Hepatocyte (in vitro differentiated cells): ENCODE data around the gene NFYC. TPM values are rescaled to one million over a fixed set of nuclear protein-coding genes. Genes with fewer than 3 reads are reported as not detected.

Experiments
- DNase-seq: peaks from one replicate; pipeline ENCODE4 v3.0.0-alpha.2; 2016; ENCODE audit warnings: low spot score
- H2AFZ ChIP-seq: fragments of 200-600 bp; sonication (generic); 2 replicates; pipeline ENCODE4 v1.6.0; 2016; ENCODE audit warnings: antibody characterized with exemption, mild to moderate bottlenecking
- H3K27ac ChIP-seq: fragments of 200-600 bp; sonication (generic); 2 replicates; pipeline ENCODE4 v1.5.1; 2016; ENCODE audit warnings: mild to moderate bottlenecking
- H3K27me3 ChIP-seq: fragments of 200-600 bp; sonication (generic); 2 replicates; pipeline ENCODE4 v1.6.1; 2016
- H3K36me3 ChIP-seq: fragments of 200-600 bp; sonication (generic); replicated peaks from 2 replicates; pipeline ENCODE4 v1.5.1; 2016; ENCODE audit warnings: low read depth; ENCODE audit not compliant: insufficient read depth
- H3K4me1 ChIP-seq: fragments of 200-600 bp; sonication (generic); 2 replicates; pipeline ENCODE4 v1.5.1; 2016; ENCODE audit warnings: mild to moderate bottlenecking, moderate library complexity; ENCODE audit not compliant: insufficient read depth
- H3K4me2 ChIP-seq: fragments of 200-600 bp; sonication (generic); 2 replicates; pipeline ENCODE4 v1.6.0; 2016
- H3K4me3 ChIP-seq: fragments of 200-600 bp; sonication (generic); 2 replicates; pipeline ENCODE4 v1.5.1; 2016; ENCODE audit warnings: mild to moderate bottlenecking
- H3K79me2 ChIP-seq: fragments of 200-600 bp; sonication (generic); 2 replicates; pipeline ENCODE4 v1.6.0; 2017; ENCODE audit warnings: mild to moderate bottlenecking
- H3K9me2 ChIP-seq: fragments of 200-600 bp; sonication (generic); replicated peaks from 2 replicates; pipeline ENCODE4 v1.6.0; 2017; ENCODE audit warnings: mild to moderate bottlenecking; ENCODE audit not compliant: insufficient read depth
- H3K9me3 ChIP-seq: fragments of 200-600 bp; sonication (generic); 2 replicates; pipeline ENCODE4 v1.5.1; 2016; ENCODE audit warnings: low read depth, mild to moderate bottlenecking
- H4K20me1 ChIP-seq: fragments of 200-600 bp; sonication (generic); 2 replicates; pipeline ENCODE4 v1.6.0; 2016; ENCODE audit warnings: mild to moderate bottlenecking; ENCODE audit not compliant: insufficient read depth, poor library complexity, severe bottlenecking
- CTCF ChIP-seq: fragments of 200-600 bp; sonication (generic); IDR thresholded peaks from 2 replicates; pipeline ENCODE4 v1.5.1; 2016; ENCODE audit warnings: antibody characterized with exemption, mild to moderate bottlenecking; ENCODE audit not compliant: poor library complexity
- EZH2 ChIP-seq: fragments of 200-600 bp; sonication (generic); IDR thresholded peaks from 2 replicates; pipeline ENCODE4 v1.6.1; 2016; ENCODE audit warnings: antibody characterized with exemption, mild to moderate bottlenecking, borderline replicate concordance
- EZH2phosphoT487 ChIP-seq: fragments of 200-600 bp; sonication (generic); IDR thresholded peaks from one replicate; pipeline ENCODE4 v1.6.1; 2018; ENCODE audit warnings: antibody characterized with exemption, mild to moderate bottlenecking, low read depth, moderate library complexity; ENCODE audit not compliant: unreplicated experiment, severe bottlenecking
- WGBS: methylation state at CpG from one replicate; pipeline ENCODE4 v1.1.6; 2016; ENCODE audit warnings: low lambda C conversion rate; ENCODE audit errors: missing lambda C conversion rate; 5-methylcytosine and 5-hydroxymethylcytosine counted together
- polyA plus RNA-seq: library from polyadenylated mRNA; unstranded; fragments of >200 nt; fragmentation: Nextera tagmentation; extraction: Ambion mirVana; gene quantifications from 2 replicates; pipeline ENCODE4 v1.2.1, GENCODE V29; 2016
- total RNA-seq: library from RNA; depleted of rRNA; stranded (reverse); fragments of >200 nt; gene quantifications from 2 replicates; pipeline ENCODE4 v1.2.3, GENCODE V29; 2014

NFYC gene
- total and polyA plus RNA-seq, 2 experiments from 2014 or later: 44.1 to 52.5 TPM

DNA sequence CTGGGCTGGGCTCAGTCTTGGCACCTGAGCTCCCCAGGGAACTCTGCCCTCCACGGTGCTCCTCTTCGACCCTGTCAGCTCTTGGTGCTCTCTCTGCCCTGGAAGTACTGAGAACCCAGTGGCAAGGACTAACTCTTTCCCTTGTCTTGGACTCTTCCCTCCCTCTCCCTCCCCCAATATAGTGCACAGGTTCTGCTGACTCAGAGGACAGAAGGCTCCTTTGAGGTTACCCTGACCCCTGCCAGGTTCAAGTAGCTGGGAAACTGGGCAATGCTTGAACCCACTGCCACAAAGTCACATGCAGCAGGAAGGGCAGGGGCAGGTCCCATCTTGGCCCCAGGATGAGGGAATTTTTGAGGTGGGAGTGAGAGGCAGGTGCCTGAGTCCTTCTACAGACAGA, 112.4 kb downstream of the NFYC start:
- WGBS: 78% methylated on average over 2 of the region's 2 CpGs
- Histone ChIP-seq H3K4me1 (peaks cover 12% of the 10 kb centered on the region), H2AFZ (no peak overlapping the region), H4K20me1 (no peaks in the 10 kb centered on the region), H3K79me2 (no peaks in the 10 kb centered on the region), H3K36me3 (no peaks in the 10 kb centered on the region), H3K27ac (no peak overlapping the region), H3K4me3 (no peak overlapping the region), H3K9me3 (no peaks in the 10 kb centered on the region), H3K27me3 (no peaks in the 10 kb centered on the region), H3K4me2 (no peak overlapping the region), H3K9me2 (no peaks in the 10 kb centered on the region)
- TF ChIP-seq CTCF: no peak
- TF ChIP-seq EZH2phosphoT487: no peak
- TF ChIP-seq EZH2: no peak
- DNase-seq: no peak

DNA sequence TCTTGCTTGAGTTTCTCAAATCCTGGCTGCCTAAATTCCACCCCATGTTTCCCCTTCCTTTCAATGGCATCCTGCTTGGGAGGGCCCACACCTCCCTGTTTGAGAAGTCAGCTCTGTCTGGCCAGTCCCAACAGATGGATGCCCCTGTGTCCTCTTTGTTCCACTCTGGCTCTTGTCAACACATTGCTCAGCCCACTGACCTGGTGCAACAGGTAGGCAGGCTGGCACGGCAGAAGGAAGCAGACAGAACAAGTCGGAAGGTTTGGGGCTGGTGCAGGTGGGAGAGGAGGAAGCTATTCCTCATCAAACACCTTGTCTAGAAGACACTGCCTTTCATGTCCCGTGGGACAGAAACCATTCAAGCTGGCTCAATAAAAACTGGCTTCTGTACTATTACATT, 114.7 kb downstream of the NFYC start:
- no peaks in the 10 kb centered on the region for H3K36me3 ChIP-seq
- DNase-seq: no peak
- WGBS: 82% methylated on average over 3 of the region's 3 CpGs
- no peaks in the 10 kb centered on the region for H3K79me2 ChIP-seq
- TF ChIP-seq CTCF: no peak
- TF ChIP-seq EZH2: no peak
- no peak for TF ChIP-seq EZH2phosphoT487
- H4K20me1 ChIP-seq: no peaks in the 10 kb centered on the region
- no peaks in the 10 kb centered on the region for H3K9me3 ChIP-seq
- no peaks in the 10 kb centered on the region for H3K27me3 ChIP-seq
- peaks cover 5% of the 10 kb centered on the region for H3K4me1 ChIP-seq
- H3K9me2 ChIP-seq: no peaks in the 10 kb centered on the region
- H3K4me2 ChIP-seq: no peak overlapping the region
- H2AFZ ChIP-seq: no peak overlapping the region
- H3K27ac ChIP-seq: no peak overlapping the region
- H3K4me3 ChIP-seq: no peak overlapping the region

- no peak for DNase-seq
- H3K9me3 ChIP-seq: no peaks in the 10 kb centered on the region
Measured at GRCh38 chr1:40806731-40807695, 115.5 kb downstream of the NFYC start.

More at GRCh38 chr1:40806731-40807695, 115.5 kb downstream of the NFYC start:
- H3K79me2 ChIP-seq: no peaks in the 10 kb centered on the region
- no peak overlapping the region for H3K4me2 ChIP-seq
- no peak overlapping the region for H3K4me3 ChIP-seq
- no peak overlapping the region for H2AFZ ChIP-seq
- H3K36me3 ChIP-seq: no peaks in the 10 kb centered on the region
- H3K9me2 ChIP-seq: no peaks in the 10 kb centered on the region
- peaks cover 1% of the 10 kb centered on the region for H3K4me1 ChIP-seq
- 74% methylated on average over 20 of the region's 20 CpGs for WGBS
- H4K20me1 ChIP-seq: no peaks in the 10 kb centered on the region
- no peak for TF ChIP-seq EZH2
- no peak for TF ChIP-seq EZH2phosphoT487
- TF ChIP-seq CTCF: no peak
- H3K27me3 ChIP-seq: no peaks in the 10 kb centered on the region
- H3K27ac ChIP-seq: no peak overlapping the region
